ENCODE results near the gene PGLYRP4.
"Not testable (repeated sequence)": the region's sequence is repeated elsewhere in the genome, so short reads cannot be mapped to it uniquely, and the experiment has no call there.

Gene PGLYRP4

GRCh38 chr1:153356392-153357075 lies 7.9 kb upstream of the PGLYRP4 start:
- no peak for DNase-seq (ENCODE audit: low spot score)

DNA sequence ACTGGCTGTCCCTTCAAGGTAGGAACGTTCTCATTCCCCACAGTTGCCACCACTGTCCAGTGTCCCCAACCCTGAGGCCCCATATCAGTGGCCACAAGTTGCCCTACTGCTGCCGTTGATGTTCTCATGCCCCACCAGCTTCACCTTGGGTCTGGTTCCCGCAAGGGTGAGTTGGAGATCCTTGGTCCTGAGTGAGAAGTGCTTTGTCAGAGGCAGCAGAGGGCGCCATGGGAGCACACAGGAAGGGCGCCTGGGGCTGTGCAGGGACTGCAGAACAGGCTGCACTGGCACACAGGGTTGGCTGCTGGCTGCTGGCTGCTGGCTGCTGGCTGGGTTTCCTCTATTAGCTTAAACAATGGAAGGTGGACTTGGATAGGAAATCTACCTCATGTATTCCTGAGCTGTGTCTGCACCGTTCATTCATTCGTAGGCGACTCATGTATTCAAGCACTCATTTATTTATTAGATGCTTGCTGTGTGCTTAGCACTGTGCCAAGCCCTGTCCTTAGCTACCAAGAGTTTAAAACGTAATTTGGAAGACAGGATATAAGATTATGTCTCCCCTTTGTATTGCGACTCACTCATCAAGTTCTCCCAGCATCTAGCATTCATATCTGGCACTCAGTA lies 6.9 kb upstream of the PGLYRP4 start:
- peak; percentile 65 for DNase-seq (ENCODE audit: low spot score)

- no peak for DNase-seq (ENCODE audit: low spot score)
Measured at GRCh38 chr1:153354515-153355193, 6.0 kb upstream of the PGLYRP4 start.

- peak; percentile 43 for DNase-seq (ENCODE audit: low spot score)
Measured at GRCh38 chr1:153353226-153353947, 4.7 kb upstream of the PGLYRP4 start.

DNA sequence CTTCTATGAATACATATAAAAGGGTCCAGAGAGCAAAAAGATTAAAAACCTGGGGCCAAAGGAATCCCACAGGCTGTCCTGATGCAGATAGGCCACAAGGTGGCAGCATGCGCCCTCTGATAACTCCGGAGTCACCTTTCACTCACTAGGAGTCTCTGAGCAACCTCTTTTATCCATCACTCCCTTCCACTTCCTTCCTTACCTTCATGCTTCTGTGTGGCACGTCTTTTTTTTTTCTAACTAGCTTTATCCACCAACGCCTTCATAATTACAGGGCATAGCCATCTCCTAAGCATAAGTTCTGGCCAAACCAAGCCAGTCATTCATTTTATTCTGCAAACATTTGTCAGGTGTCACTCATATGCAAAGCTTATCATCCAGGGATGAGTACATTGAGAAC lies 3.9 kb upstream of the PGLYRP4 start:
- peak; percentile 94 for DNase-seq (ENCODE audit: low spot score)

DNA sequence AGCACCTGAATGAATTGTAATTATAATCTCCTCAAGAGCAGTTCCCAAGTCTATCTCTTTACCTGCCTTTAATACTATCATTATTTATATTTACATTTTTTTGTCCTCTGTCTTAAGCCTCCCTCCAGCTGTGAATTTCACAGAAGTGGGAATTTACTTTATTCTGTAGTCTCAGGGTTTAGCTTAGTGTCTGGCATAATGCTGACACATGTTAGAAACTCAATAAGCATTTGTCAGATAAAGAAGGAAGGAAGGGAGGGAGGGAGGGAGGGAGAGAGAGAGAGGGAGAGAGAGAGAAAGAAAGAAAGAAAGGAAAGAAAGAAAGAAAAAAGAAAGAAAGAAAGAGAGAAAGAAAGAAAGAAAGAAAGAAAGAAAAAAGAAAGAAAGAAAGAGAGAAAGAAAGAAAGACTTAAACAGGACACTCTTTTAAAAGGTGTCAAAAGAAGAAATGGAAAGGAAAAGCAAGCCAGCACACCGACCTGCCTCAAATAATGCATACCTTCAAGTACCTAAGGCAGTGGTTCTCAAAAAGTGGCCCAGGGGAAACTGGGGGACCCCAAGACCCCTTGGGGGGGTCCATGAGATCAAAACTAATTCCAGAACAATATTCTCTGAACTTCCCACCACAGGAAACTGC lies 1.8 kb upstream of the PGLYRP4 start:
- no peak for DNase-seq (ENCODE audit: low spot score)

DNA sequence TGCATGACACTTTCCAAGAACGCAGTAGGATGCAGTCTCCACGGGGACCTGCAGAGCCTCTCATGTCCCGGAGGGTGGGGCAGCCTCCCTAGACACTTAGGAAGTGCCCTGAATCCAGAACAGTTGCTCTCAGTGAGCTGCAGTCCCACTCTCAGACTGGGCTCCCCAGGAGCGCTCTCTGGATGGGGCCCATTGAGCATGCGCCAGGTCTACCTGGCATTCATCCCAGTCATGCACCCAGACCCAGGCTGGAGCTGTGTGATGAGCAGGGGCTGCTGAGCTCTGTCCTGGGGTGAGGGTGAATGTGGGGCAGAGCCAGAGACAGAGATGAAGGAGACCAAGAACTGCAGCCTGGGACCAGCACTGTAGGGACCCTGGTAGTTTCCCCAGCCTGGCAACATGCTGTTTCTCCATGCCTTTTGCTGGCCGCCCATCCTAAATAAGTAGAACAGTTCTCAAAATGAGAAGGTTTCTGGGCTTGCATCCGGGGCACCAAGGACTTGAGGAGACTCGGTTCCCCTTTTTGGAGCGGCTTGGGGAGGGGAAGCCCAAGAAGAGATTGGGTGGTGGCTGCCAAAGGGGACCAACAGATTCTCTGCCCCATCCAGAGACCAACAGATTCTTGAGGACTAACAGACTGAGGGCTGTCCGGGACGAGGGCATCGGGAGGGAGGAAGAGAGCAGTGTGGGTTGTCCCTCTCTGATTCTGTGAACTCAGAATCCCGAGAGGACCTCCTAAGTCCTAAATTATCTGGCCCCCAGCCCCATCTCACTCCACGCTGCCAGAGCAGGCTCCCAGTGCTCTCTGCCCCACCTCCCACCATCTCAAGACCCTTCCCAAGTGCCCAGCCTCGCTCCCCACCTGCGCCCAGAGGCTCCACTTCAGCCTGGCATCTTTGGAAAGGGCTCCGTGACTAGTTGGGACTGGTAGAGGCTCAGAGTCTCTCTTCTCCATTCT lies 1.0 kb upstream of the PGLYRP4 start:
- no peak for DNase-seq (ENCODE audit: low spot score)

DNA sequence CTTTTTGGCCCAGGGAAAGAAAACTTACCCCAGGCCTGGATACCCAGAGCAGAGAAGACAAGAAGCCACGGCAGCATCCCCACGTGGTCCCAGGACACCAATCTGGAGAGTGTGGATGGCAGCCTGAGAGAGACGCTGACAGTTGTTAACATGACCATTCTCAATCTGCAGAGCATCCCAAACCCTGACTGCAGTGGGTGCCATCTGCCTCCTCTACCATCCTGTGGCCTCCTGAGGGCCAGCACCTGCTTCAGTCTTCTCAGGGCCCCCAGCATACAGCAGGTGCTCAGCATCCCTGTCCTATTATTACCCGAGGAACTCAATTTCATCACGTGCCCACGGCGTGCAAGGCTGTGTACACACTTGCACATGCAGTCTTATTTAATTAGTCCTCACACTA lies 785 bp downstream of the PGLYRP4 start:
- no peak for DNase-seq (ENCODE audit: low spot score)

DNA sequence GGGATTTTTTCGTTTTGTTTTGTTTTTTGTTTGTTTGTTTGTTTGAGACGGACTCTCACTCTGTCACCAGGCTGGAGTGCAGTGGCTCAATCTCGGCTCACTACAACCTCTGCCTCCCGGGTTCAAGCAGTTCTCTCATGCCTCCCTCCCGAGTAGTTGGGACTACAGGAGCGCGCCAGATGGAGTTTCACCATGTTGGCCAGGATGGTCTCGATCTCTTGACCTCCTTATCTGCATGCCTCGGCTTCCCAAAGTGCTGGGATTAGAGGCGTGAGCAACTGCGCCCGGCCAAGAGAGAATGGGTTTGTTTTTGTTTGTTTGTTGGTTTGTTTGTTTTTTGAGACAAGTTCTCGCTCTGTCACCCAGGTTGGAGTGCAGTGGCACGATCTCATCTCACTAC lies 1.6 kb downstream of the PGLYRP4 start:
- not testable (repeated sequence) for DNase-seq (ENCODE audit: low spot score)

GRCh38 chr1:153346077-153346723 lies 2.4 kb downstream of the PGLYRP4 start:
- no peak for DNase-seq (ENCODE audit: low spot score)

DNA sequence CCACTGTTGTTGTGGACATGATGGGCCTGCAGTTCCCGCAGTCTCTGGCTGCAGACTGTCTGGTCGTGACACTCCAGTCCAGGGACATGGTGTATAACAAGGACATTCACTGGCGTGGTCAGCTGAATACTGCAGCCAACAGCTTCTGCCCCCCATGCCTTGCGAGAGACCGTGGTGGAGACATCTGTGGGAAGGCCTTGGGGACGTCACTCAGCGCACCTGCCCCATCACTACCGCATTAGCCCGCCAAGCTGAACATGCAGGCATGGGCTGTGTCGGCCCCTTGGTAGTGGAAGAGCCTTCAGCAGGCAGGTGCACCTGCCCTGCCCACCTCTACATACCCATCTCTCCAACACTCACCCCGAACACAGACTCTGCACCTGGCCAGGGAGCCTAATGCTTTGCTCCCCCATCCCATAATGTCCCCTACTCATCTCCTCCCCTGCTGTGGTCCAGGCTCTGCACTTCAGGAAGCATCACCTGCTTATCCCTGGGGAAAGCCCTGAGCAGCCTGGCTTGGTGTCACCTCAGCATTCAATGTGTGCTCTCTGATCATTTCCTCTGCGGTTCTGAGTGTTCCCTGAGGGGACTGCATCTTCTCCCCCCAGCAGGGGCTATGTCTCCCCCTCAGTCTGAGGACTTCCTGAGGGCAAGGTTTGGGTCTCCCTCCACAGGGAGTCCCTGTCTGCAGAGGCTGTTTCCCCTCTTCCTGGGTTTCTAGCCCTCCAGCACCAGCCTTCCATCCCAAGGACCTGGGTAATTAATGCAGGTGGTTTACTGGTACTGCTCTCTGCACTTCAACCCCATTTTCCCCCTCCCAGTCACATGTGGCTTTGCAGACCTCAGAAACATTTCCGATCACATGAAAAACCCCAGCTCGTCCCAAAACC lies 3.2 kb downstream of the PGLYRP4 start:
- DNase-seq (ENCODE audit: low spot score), result no peak

GRCh38 chr1:153344718-153345025 lies 4.0 kb downstream of the PGLYRP4 start:
- DNase-seq (ENCODE audit: low spot score), result no peak

- no peak for DNase-seq (ENCODE audit: low spot score)
Measured at GRCh38 chr1:153343811-153344717, 4.6 kb downstream of the PGLYRP4 start.

DNA sequence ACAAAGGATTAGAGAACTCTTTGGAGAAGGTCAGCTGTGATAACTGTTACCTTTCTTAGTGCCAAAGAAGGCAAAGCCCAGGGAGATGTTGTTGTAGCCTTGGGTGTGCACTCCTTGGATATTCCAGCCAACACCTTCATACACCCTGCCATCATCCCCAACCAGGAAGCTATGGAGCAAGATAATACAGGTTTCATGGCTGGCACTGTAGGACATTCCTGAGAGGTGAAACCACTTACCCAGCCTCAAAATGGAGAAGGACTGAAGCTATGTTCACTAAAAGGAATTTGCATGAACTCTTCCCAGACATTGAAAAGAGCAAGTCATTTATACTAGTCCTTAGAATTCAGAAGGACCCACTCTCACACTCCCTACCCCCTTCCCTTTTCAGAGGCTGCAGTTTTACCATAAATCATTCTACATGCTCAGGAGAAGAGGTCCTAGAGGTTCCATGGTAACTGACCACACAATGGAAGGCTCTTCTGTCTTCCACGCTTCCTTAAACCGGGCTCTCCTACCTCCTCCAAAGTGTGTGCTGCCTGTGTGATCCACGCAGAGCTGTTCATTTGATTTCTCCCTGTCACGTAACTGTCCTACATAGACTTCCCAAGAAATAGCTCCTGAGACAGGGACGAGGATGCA lies 5.5 kb downstream of the PGLYRP4 start:
- DNase-seq (ENCODE audit: low spot score), result no peak

DNA sequence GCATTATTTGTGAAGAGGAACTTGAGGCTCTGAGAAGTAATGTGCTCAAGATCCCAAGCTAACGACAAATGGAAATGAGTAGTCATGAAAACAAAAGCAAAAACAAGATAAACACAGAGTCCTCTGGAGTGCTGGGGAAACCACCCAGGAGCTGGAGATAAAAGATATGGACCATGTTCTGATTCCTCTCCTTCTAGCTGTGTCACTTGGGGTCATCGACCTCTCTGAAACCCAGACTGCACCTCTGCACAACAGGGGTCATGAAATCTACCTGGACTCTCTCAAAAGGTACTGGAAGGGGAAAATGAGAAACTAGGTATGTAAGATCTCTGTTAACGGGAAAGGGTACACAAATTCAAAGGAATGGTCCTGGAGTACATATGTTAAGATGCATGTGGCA lies 6.5 kb downstream of the PGLYRP4 start:
- DNase-seq (ENCODE audit: low spot score), result no peak

DNA sequence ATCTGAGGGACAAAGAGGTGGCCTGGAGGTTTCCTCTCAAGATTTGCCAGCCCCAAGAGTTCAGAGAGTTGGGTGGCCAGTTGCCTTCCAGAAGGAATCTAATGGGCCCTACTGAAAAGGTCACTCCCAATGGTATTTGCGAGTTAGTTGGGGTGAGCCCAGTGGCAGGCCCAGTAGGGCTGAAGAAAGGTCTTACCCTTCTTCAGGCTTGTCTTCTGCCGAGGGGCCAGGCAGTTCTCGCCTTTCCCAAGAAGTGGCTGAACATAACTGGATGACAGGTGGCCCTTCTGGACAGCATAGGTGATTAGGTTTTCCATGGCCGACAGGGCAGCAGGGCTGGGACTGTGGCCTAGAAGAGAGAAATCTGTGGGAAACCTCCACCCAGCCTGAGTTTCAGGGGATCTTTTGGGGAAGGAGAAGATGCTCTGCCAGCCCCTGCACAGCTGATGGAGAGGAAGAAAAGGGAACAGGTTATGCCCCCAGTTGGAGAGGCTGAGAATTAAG lies 7.2 kb downstream of the PGLYRP4 start:
- DNase-seq (ENCODE audit: low spot score), result no peak

GRCh38 chr1:153340356-153340755 lies 8.3 kb downstream of the PGLYRP4 start:
- DNase-seq (ENCODE audit: low spot score), result no peak

DNA sequence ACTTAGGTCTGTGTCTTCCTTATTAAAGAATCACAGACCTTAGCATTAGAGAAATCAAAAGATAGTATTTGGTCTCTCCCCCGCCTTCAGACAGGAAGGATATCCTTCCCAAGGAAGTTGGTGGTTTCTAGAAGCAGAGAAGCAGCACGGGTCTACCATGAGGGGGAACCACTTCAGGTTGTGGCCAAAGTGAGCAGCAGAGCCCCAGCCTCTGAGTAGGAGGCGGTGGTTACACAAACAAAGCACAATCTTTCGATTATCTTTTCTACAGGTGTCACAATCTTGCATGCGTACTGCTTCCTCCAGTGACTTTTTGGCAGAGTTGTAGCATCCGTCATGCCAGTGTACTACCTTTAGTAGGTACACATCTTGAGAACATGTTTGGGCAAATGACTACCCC lies 8.8 kb downstream of the PGLYRP4 start:
- DNase-seq (ENCODE audit: low spot score), result no peak
